ENCODE results near the gene ZBTB48.
"Not testable (repeated sequence)": the region's sequence is repeated elsewhere in the genome, so short reads cannot be mapped to it uniquely, and the experiment has no call there.

ZBTB48 gene

GRCh38 chr1:6635910-6636760 is 56.3 kb downstream of the ZBTB48 start:
- DNase-seq = no peak

DNA sequence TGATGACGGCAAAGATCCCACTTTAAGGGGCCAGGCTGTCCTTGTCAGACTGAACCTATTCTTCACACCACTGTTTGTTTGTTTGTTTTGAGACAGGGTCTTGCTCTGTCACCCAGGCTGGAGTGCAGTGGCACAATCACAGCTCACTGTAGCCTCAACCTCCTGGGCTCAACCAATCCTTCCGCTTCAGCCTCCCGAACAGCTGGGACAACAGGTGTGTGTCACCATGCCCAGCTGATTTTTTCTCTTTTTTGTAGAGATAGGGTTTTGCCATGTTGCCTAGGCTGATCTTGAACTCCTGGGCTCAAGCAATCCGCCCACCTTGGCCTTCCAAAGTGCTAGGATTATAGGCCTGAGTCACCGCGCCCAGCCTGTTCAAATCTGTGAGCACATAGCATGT is 57.0 kb downstream of the ZBTB48 start:
- not testable (repeated sequence) for DNase-seq

GRCh38 chr1:6637770-6638169 is 58.0 kb downstream of the ZBTB48 start:
- no peak for DNase-seq

DNA sequence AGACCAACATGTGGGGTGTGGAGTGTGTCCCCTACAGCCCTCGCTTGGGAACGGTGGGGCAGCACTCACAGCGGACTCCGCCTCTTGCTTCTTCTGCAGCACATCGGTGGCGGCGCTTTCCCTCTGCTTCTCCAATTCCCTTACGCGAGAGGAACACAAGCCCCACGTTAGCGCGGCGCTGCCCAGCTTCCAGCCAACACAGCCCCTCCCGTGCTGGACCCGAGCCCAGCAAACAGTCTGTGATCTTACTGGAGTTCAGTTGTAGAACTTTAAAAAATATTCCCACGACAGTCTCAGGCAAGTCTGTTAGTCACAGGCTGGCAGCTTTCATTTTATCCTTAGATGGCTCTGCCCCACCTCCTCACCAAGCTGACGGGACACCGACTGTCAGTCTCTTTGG is 58.4 kb downstream of the ZBTB48 start:
- no peak for DNase-seq

Measured in CD4-positive, alpha-beta T cell treated with Interleukin-17A for 1 hour (primary cell).